ENCODE measurements around the gene OR4F15. TPM values are rescaled to one million over a fixed set of nuclear protein-coding genes. Genes with fewer than 3 reads are reported as not detected.

OR4F15 gene
- total RNA-seq, 2 donors from 2014 or later, result not detected

DNA sequence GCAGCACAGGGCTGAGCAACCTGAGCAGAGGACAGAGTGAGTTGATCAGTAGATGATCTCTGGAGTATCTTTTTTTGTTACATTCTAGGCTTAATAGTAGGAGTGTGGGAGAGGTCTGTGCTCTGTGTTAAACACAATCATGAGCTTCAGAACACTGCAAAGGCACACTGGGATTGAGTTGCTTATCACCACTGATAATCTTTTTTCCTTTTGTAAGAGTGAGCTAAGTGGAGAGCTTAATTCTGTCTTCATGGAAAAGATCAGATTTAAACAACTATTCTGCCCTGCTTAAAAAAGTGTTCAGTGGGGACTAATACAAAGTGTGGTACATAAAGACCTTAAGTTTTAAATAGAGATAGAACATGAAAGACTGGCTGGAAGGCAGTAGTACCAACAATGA, 7.6 kb upstream of the OR4F15 start:
- Histone ChIP-seq H3K4me3 (no peak overlapping the region), H3K9me3 (no peaks in the 10 kb centered on the region), H3K4me1 (no peaks in the 10 kb centered on the region), H3K9ac (ENCODE audit: low read depth in 2 of 2, low read length in 2 of 2) (no peak overlapping the region), H3K27me3 (no peaks in the 10 kb centered on the region), H3K27ac (no peak overlapping the region), H3K36me3 (no peaks in the 10 kb centered on the region)
- intact Hi-C loops (cut with DNase I), result no loop called here
- TF ChIP-seq, protein P1, sequence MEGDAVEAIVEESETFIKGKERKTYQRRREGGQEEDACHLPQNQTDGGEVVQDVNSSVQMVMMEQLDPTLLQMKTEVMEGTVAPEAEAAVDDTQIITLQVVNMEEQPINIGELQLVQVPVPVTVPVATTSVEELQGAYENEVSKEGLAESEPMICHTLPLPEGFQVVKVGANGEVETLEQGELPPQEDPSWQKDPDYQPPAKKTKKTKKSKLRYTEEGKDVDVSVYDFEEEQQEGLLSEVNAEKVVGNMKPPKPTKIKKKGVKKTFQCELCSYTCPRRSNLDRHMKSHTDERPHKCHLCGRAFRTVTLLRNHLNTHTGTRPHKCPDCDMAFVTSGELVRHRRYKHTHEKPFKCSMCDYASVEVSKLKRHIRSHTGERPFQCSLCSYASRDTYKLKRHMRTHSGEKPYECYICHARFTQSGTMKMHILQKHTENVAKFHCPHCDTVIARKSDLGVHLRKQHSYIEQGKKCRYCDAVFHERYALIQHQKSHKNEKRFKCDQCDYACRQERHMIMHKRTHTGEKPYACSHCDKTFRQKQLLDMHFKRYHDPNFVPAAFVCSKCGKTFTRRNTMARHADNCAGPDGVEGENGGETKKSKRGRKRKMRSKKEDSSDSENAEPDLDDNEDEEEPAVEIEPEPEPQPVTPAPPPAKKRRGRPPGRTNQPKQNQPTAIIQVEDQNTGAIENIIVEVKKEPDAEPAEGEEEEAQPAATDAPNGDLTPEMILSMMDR (IDR thresholded peaks at IDR 0.05), result no peak
- DNase-seq, result no peak

GRCh38 chr15:101804941-101805340, 7.1 kb upstream of the OR4F15 start:
- intact Hi-C loops (cut with DNase I), result no loop called here
- TF ChIP-seq, protein P1 (IDR thresholded peaks at IDR 0.05), result no peak
- Histone ChIP-seq H3K36me3 (no peaks in the 10 kb centered on the region), H3K9me3 (no peaks in the 10 kb centered on the region), H3K4me1 (no peaks in the 10 kb centered on the region), H3K9ac (ENCODE audit: low read depth in 2 of 2, low read length in 2 of 2) (no peak overlapping the region), H3K4me3 (no peak overlapping the region), H3K27me3 (no peaks in the 10 kb centered on the region), H3K27ac (no peak overlapping the region)
- DNase-seq, result no peak

- Histone ChIP-seq H3K4me3 (no peak overlapping the region), H3K9ac (ENCODE audit: low read depth in 2 of 2, low read length in 2 of 2) (no peak overlapping the region), H3K27ac (no peak overlapping the region), H3K9me3 (no peaks in the 10 kb centered on the region), H3K4me1 (no peaks in the 10 kb centered on the region), H3K27me3 (no peaks in the 10 kb centered on the region), H3K36me3 (no peaks in the 10 kb centered on the region)
- no peak for DNase-seq
- intact Hi-C loops (cut with DNase I), result no loop called here
- TF ChIP-seq, protein P1 (IDR thresholded peaks at IDR 0.05), result no peak
Measured at GRCh38 chr15:101805605-101806345, 6.2 kb upstream of the OR4F15 start.

- H3K4me1 ChIP-seq, result no peaks in the 10 kb centered on the region
- no peaks in the 10 kb centered on the region for H3K9me3 ChIP-seq
- TF ChIP-seq, protein P1 (IDR thresholded peaks at IDR 0.05), result no peak
- DNase-seq, result no peak
- no peak overlapping the region for H3K9ac ChIP-seq (ENCODE audit: low read depth in 2 of 2, low read length in 2 of 2)
- H3K27me3 ChIP-seq, result no peaks in the 10 kb centered on the region
- no peak overlapping the region for H3K27ac ChIP-seq
- H3K36me3 ChIP-seq, result no peaks in the 10 kb centered on the region
- intact Hi-C loops (cut with DNase I), result no loop called here
- no peak overlapping the region for H3K4me3 ChIP-seq
Measured at GRCh38 chr15:101807345-101807945, 4.6 kb upstream of the OR4F15 start.

GRCh38 chr15:101808201-101808600, 3.8 kb upstream of the OR4F15 start:
- Histone ChIP-seq H3K4me3 (no peak overlapping the region), H3K27ac (no peak overlapping the region), H3K36me3 (no peaks in the 10 kb centered on the region), H3K4me1 (no peaks in the 10 kb centered on the region), H3K9ac (ENCODE audit: low read depth in 2 of 2, low read length in 2 of 2) (no peak overlapping the region), H3K27me3 (no peaks in the 10 kb centered on the region), H3K9me3 (no peaks in the 10 kb centered on the region)
- intact Hi-C loops (cut with DNase I), result no loop called here
- TF ChIP-seq, protein P1 (IDR thresholded peaks at IDR 0.05), result no peak
- DNase-seq, result no peak
